A549 (cell line): ENCODE data around the gene CAT. TPM values are rescaled to one million over a fixed set of nuclear protein-coding genes. Genes with fewer than 3 reads are reported as not detected.

Experiments
- ATAC-seq, 2 experiments: fragments of 200-7000 bp in 1 of 2; fragments of >200 bp in 1 of 2; cut with Nextera tagmentation in 1 of 2; cut with Tn5 transposase in 1 of 2; 3 replicates each; pipeline versions ENCODE4 v1.8.0 to v1.9.1; 2018 to 2020; ENCODE audit warnings: mild to moderate bottlenecking in 1 of 2, moderate library complexity in 1 of 2
- CTCF ChIA-PET: fragments of 300-600 bp; sonication (Branson Sonifier 250); formaldehyde crosslinking; extraction: SDS; loops from one replicate; lab custom pipeline; 2021; ENCODE audit warnings: antibody characterized with exemption, inconsistent platforms; lab: Yijun Ruan, JAX
- POLR2A ChIA-PET: fragments of 350-600 bp; formaldehyde crosslinking; extraction: SDS; loops from one replicate; lab custom pipeline; 2021; ENCODE audit warnings: antibody characterized with exemption, inconsistent platforms; lab: Yijun Ruan, JAX
- DNase-seq, 2 experiments: peaks; one replicate each; pipeline versions ENCODE4 v3.0.0 to v3.0.0-alpha.2; 2011 to 2016; ENCODE audit warnings: low read depth in 1 of 2, low spot score in 1 of 2
- FAIRE-seq: peaks from 2 replicates; lab custom pipeline; 2011; peaks lifted over from hg19 to GRCh38; lab: Jason Lieb, UNC
- H3K27ac ChIP-seq, 2 experiments: fragments of >200 bp; sonication (Bioruptor Twin); formaldehyde crosslinking; 3 replicates each; pipeline ENCODE4 v1.5.1; 2016 to 2017
- H3K4me1 ChIP-seq: fragments of >200 bp; sonication (Bioruptor Twin); formaldehyde crosslinking; 3 replicates; pipeline ENCODE4 v1.6.1; 2016
- H3K4me2 ChIP-seq: fragments of >200 bp; sonication (Bioruptor Twin); formaldehyde crosslinking; 3 replicates; pipeline ENCODE4 v1.6.1; 2016
- H3K4me3 ChIP-seq: fragments of >200 bp; sonication (Bioruptor Twin); formaldehyde crosslinking; 3 replicates; pipeline ENCODE4 v1.5.1; 2016
- H3K9me3 ChIP-seq: fragments of >200 bp; sonication (Bioruptor Twin); formaldehyde crosslinking; 3 replicates; pipeline ENCODE4 v1.6.1; 2016
- ATOH8 ChIP-seq: fragments of 250-450 bp; sonication (Bioruptor Pico); IDR thresholded peaks from 2 replicates; pipeline ENCODE4 v1.5.0; 2020; ENCODE audit warnings: low read depth, mild to moderate bottlenecking, moderate library complexity
- BHLHE40 ChIP-seq: IDR thresholded peaks from 2 replicates; pipeline ENCODE4 v1.6.1; 2012; ENCODE audit warnings: low read depth, low read length, inconsistent platforms
- CBX2 ChIP-seq: fragments of 200-600 bp; sonication (generic); IDR thresholded peaks from 2 replicates; pipeline ENCODE4 v1.6.1; 2016; ENCODE audit warnings: low read depth, mild to moderate bottlenecking, borderline replicate concordance
- CEBPB ChIP-seq, 2 experiments: fragments of >200 bp in 1 of 2; sonication (Bioruptor Twin) in 1 of 2; formaldehyde crosslinking in 1 of 2; IDR thresholded peaks; 2 replicates each; pipeline ENCODE4 v1.6.1; 2012 to 2016
- CHD2 ChIP-seq: fragments of 150-350 bp; IDR thresholded peaks from 2 replicates; pipeline ENCODE4 v1.6.1; 2014; ENCODE audit warnings: low read length; ENCODE audit not compliant: partially characterized antibody
- EHF ChIP-seq: fragments of 250-450 bp; sonication (Bioruptor Pico); IDR thresholded peaks from 2 replicates; pipeline ENCODE4 v1.5.0; 2020; ENCODE audit warnings: mild to moderate bottlenecking
- FOXS1 ChIP-seq: fragments of 250-450 bp; sonication (Bioruptor Pico); IDR thresholded peaks from 2 replicates; pipeline ENCODE4 v1.5.0; 2020; ENCODE audit warnings: mild to moderate bottlenecking, moderate library complexity
- JUN ChIP-seq, 2 experiments: fragments of >200 bp; sonication (Bioruptor Twin); formaldehyde crosslinking; IDR thresholded peaks; 2 replicates in 1 of 2; 3 replicates in 1 of 2; pipeline ENCODE4 v1.6.1; 2016 to 2017
- JUNB ChIP-seq: fragments of >200 bp; sonication (Bioruptor Twin); formaldehyde crosslinking; IDR thresholded peaks from 2 replicates; pipeline ENCODE4 v1.6.1; 2016
- MAZ ChIP-seq: fragments of 150-350 bp; IDR thresholded peaks from 2 replicates; pipeline ENCODE4 v1.6.1; 2014; ENCODE audit warnings: antibody characterized with exemption, low read depth, low read length, borderline replicate concordance
- MYC ChIP-seq: IDR thresholded peaks from 2 replicates; pipeline ENCODE4 v1.6.1; 2012; ENCODE audit warnings: mild to moderate bottlenecking, inconsistent platforms, low read length, improper control_type of control experiment, borderline replicate concordance
- NR3C1 ChIP-seq: fragments of >200 bp; sonication (Bioruptor Twin); formaldehyde crosslinking; IDR thresholded peaks from 3 replicates; pipeline ENCODE4 v1.6.1; 2017
- PBX3 ChIP-seq: IDR thresholded peaks from 2 replicates; pipeline ENCODE4 v1.6.1; 2012
- PHF8 ChIP-seq: fragments of 200-600 bp; sonication (generic); IDR thresholded peaks from 2 replicates; pipeline ENCODE4 v1.6.1; 2016; ENCODE audit warnings: low read depth, mild to moderate bottlenecking, antibody characterized with exemption, moderate library complexity, borderline replicate concordance
- POLR2A ChIP-seq: IDR thresholded peaks from 2 replicates; pipeline ENCODE4 v1.6.1; 2012; ENCODE audit warnings: mild to moderate bottlenecking, low read length
- RARB ChIP-seq: fragments of 250-450 bp; sonication (Bioruptor Pico); IDR thresholded peaks from 2 replicates; pipeline ENCODE4 v1.8.0; 2021; ENCODE audit warnings: mild to moderate bottlenecking, moderate library complexity
- SMC3 ChIP-seq: fragments of >200 bp; sonication (Bioruptor Twin); formaldehyde crosslinking; IDR thresholded peaks from 3 replicates; pipeline ENCODE4 v1.6.1; 2018; ENCODE audit warnings: inconsistent platforms
- USF2 ChIP-seq: fragments of 450-650 bp; IDR thresholded peaks from 2 replicates; pipeline ENCODE4 v1.6.1; 2014; ENCODE audit warnings: antibody characterized with exemption
- ZC3H11A ChIP-seq: fragments of 450-650 bp; IDR thresholded peaks from 2 replicates; pipeline ENCODE4 v1.6.1; 2014; ENCODE audit warnings: antibody characterized with exemption, mild to moderate bottlenecking
- ZNF302 ChIP-seq: fragments of 250-450 bp; sonication (Bioruptor Pico); IDR thresholded peaks from 2 replicates; pipeline ENCODE4 v1.9.0; 2021; ENCODE audit warnings: inconsistent platforms, mild to moderate bottlenecking, moderate library complexity
- WGBS: methylation state at CpG from one replicate; pipeline ENCODE4 v1.1.6; 2017; ENCODE audit errors: missing lambda C conversion rate; 5-methylcytosine and 5-hydroxymethylcytosine counted together
- polyA plus RNA-seq, 4 experiments: library from polyadenylated mRNA; depleted of rRNA in 3 of 4; stranded (reverse); fragments of >200 nt; fragmentation: RNase III in 1 of 4; extraction: RNeasy Plus Mini Kit Qiagen cat#74134 plus additional on column Dnase treatment in 1 of 4; gene quantifications; 2 replicates in 3 of 4; 3 replicates in 1 of 4; pipeline ENCODE4 v1.2.3, GENCODE V29; 2011 to 2017
- TF ChIP-seq, protein P1 (sequence below): fragments of >200 bp; sonication (Bioruptor Twin); formaldehyde crosslinking; IDR thresholded peaks from 2 replicates; pipeline ENCODE4 v1.6.1; 2016

CAT gene
- polyA plus RNA-seq, 2 of the 4 experiments (the other 2 are of a cell fraction): 51.2 to 74.2 TPM

DNA sequence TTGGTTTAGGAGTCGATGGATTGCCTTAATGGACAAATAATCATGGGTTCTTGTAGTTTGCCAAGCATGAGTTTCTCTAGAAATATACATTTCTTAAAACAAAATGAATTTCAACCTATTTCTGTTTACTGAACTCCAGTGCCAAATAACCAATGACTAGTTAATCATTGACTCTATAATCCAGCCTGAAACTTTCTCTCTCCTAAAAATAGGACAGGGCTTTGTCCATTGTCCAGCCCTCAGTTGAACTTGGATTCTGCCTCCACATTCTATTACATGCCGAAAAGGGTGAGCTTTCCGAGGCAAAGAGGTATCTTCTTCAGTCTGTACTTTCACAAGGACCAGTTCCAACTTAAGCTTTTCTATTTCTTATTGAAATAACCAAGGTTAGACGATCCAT, 23.2 kb upstream of the CAT start:
- Histone ChIP-seq H3K4me1 (peaks cover 17% of the 10 kb centered on the region; the same call in 2 of the 3 replicates), H3K4me3 (no peak overlapping the region)
- no peak for DNase-seq
- FAIRE-seq: no peak
- TF ChIP-seq FOXS1 (CRISPR knock-in tag) (no peak), BHLHE40 (no peak), PBX3 (no peak), POLR2A (no peak), ZC3H11A (no peak), PHF8 (no peak), ZNF302 (CRISPR knock-in tag) (no peak), CHD2 (no peak)
- TF ChIP-seq, protein P1, sequence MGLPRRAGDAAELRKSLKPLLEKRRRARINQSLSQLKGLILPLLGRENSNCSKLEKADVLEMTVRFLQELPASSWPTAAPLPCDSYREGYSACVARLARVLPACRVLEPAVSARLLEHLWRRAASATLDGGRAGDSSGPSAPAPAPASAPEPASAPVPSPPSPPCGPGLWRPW: no peak
- TF ChIP-seq, all 56 proteins: peak for 0
- Histone ChIP-seq H3K4me2 (no peak overlapping the region), H3K27ac (no peak overlapping the region), H3K9me3 (peaks cover 34% of the 10 kb centered on the region)
- ChIA-PET CTCF (interaction anchor here (1.0 to 1.7 kb wide), 2 partner anchors 12 to 77 kb away, joined by 3 read pairs; no protein-coding TSS in a partner anchor), POLR2A (no interaction called here)
- 20% methylated on average over 4 of the region's 4 CpGs for WGBS
- no peak for ATAC-seq

GRCh38 chr11:34416088-34416487, 22.6 kb upstream of the CAT start:
- POLR2A ChIA-PET: no interaction called here
- Histone ChIP-seq H3K4me2 (no peak overlapping the region), H3K4me3 (no peak overlapping the region), H3K4me1 (peaks cover 17% of the 10 kb centered on the region; the same call in 2 of the 3 replicates), H3K27ac (no peak overlapping the region), H3K9me3 (peaks cover 34% of the 10 kb centered on the region)
- no peak for ATAC-seq
- FAIRE-seq: no peak
- TF ChIP-seq CBX2 (no peak), JUNB (no peak), CEBPB (IDR thresholded peaks at IDR 0.05) (no peak), ATOH8 (no peak), USF2 (no peak), SMC3 (no peak), MYC (no peak), JUN (IDR thresholded peaks at IDR 0.05) (no peak), RARB (CRISPR knock-in tag) (no peak), MAZ (no peak), EHF (CRISPR knock-in tag) (no peak), NR3C1 (no peak), PHF8 (no peak), CHD2 (no peak)
- no peak for DNase-seq
- 47% methylated on average over 1 of the region's 1 CpG for WGBS
- CTCF ChIA-PET: interaction anchor here (0.9 to 1.7 kb wide), 3 partner anchors 11 to 76 kb away, joined by 3 to 4 read pairs (median 3); no protein-coding TSS in a partner anchor

GRCh38 chr11:34416766-34417165, 22.0 kb upstream of the CAT start:
- no peak overlapping the region for H3K27ac ChIP-seq
- H3K9me3 ChIP-seq: peaks cover 33% of the 10 kb centered on the region
- ATAC-seq (no peak), FAIRE-seq (no peak), DNase-seq (no peak)
- H3K4me2 ChIP-seq: no peak overlapping the region
- no peak overlapping the region for H3K4me3 ChIP-seq
- POLR2A ChIA-PET: no interaction called here
- 23% methylated on average over 3 of the region's 3 CpGs for WGBS
- H3K4me1 ChIP-seq: peaks cover 17% of the 10 kb centered on the region; the same call in 2 of the 3 replicates
- CTCF ChIA-PET: interaction anchor here (0.6 to 1.7 kb wide), 3 partner anchors 11 to 76 kb away, joined by 3 to 4 read pairs (median 3); no protein-coding TSS in a partner anchor
- TF ChIP-seq BHLHE40: no peak
- TF ChIP-seq, protein P1: no peak
- TF ChIP-seq CEBPB (IDR thresholded peaks at IDR 0.05): peak; percentile 18 to 62; a peak in 1 of 4 replicates
